Measurements from ENCODE around the gene RC3H2.

DNA sequence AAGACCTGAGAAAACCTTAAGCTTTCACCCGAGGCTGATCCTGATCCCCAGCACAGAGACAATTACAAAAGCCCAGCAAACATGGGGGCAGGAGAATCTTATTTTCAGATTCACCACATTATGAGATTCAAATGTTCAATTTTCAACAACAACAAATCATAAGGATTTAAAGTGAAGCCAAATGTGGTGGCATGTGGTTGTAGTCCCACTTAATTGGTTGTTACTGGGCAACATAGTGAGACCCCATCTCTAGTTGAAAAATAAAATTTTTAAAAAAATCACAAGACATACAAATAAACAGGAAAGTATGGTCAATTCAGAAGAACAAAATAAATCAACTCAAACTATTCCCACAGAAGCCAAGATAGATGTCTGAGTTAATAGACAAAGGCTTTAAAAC, 31.7 kb upstream of the RC3H2 start:
- TF ChIP-seq, protein P1, sequence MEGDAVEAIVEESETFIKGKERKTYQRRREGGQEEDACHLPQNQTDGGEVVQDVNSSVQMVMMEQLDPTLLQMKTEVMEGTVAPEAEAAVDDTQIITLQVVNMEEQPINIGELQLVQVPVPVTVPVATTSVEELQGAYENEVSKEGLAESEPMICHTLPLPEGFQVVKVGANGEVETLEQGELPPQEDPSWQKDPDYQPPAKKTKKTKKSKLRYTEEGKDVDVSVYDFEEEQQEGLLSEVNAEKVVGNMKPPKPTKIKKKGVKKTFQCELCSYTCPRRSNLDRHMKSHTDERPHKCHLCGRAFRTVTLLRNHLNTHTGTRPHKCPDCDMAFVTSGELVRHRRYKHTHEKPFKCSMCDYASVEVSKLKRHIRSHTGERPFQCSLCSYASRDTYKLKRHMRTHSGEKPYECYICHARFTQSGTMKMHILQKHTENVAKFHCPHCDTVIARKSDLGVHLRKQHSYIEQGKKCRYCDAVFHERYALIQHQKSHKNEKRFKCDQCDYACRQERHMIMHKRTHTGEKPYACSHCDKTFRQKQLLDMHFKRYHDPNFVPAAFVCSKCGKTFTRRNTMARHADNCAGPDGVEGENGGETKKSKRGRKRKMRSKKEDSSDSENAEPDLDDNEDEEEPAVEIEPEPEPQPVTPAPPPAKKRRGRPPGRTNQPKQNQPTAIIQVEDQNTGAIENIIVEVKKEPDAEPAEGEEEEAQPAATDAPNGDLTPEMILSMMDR (IDR thresholded peaks at IDR 0.05), result no peak
- no peak for TF ChIP-seq POLR2A (IDR thresholded peaks at IDR 0.05)

All from adrenal gland (tissue), 5 donors.